Glomerular endothelial cell (primary cell): ENCODE measurements around the gene KRT10. TPM values are rescaled to one million over a fixed set of nuclear protein-coding genes. Genes with fewer than 3 reads are reported as not detected.

Experiments used
- total RNA-seq: library from RNA; depleted of rRNA; stranded (reverse); fragments of >200 nt; gene quantifications from 2 replicates; pipeline ENCODE4 v1.2.3, GENCODE V29; 2015

The KRT10 gene
- total RNA-seq, 1 donor from 2014 or later, result 18.2 TPM

Other genes starting within 250 kb of the KRT10 start
- 104 and 106 TPM in 2 replicates for gene SMARCE1, start 174.8 kb downstream of the KRT10 start, total RNA-seq
- gene KRT222, start 157.4 kb downstream of the KRT10 start, total RNA-seq, result not detected in 2 replicates
- not detected in 2 replicates for gene KRT24, start 118.9 kb downstream of the KRT10 start, total RNA-seq
- not detected in 2 replicates for gene KRT25, start 67.3 kb downstream of the KRT10 start, total RNA-seq
- gene KRT26, start 50.4 kb downstream of the KRT10 start, total RNA-seq, result not detected in 2 replicates
- gene KRT27, start 40.1 kb downstream of the KRT10 start, total RNA-seq, result not detected in 2 replicates
- gene KRT28, start 22.7 kb downstream of the KRT10 start, total RNA-seq, result not detected in 2 replicates
- gene KRT12, start 44.6 kb upstream of the KRT10 start, total RNA-seq, result not detected in 2 replicates
- gene KRT20, start 62.6 kb upstream of the KRT10 start, total RNA-seq, result not detected in 2 replicates
- gene KRT23, start 115.0 kb upstream of the KRT10 start, total RNA-seq, result not detected in 2 replicates
- not detected in 2 replicates for gene KRT39, start 144.3 kb upstream of the KRT10 start, total RNA-seq
- not detected in 2 replicates for gene KRT40, start 161.7 kb upstream of the KRT10 start, total RNA-seq
- gene KRTAP3-3, start 171.6 kb upstream of the KRT10 start, total RNA-seq, result not detected in 2 replicates
- gene KRTAP3-2, start 177.3 kb upstream of the KRT10 start, total RNA-seq, result not detected in 2 replicates
- not detected in 2 replicates for gene KRTAP3-1, start 186.5 kb upstream of the KRT10 start, total RNA-seq
- gene KRTAP1-5, start 204.6 kb upstream of the KRT10 start, total RNA-seq, result 0.29 and 0.82 TPM in 2 replicates
- gene KRTAP1-4, start 207.6 kb upstream of the KRT10 start, total RNA-seq, result not detected in 2 replicates
- gene KRTAP1-3, start 212.3 kb upstream of the KRT10 start, total RNA-seq, result not detected in 2 replicates
- not detected in 2 replicates for gene KRTAP1-1, start 218.8 kb upstream of the KRT10 start, total RNA-seq
- not detected in 2 replicates for gene KRTAP2-1, start 224.7 kb upstream of the KRT10 start, total RNA-seq
- not detected in 2 replicates for gene KRTAP2-2, start 232.6 kb upstream of the KRT10 start, total RNA-seq
- gene KRTAP2-3, start 237.5 kb upstream of the KRT10 start, total RNA-seq, result 1.8 and 5.4 TPM in 2 replicates
- not detected in 2 replicates for gene KRTAP2-4, start 243.3 kb upstream of the KRT10 start, total RNA-seq